DND-41 (cell line): Measurements from ENCODE around the gene TIGIT.

Experiments
- ATAC-seq: fragments of 200-7000 bp; cut with Tn5 transposase; 3 replicates; pipeline ENCODE4 v1.9.1; 2021; ENCODE audit warnings: low read depth; ENCODE audit not compliant: insufficient read depth
- DNase-seq: peaks from one replicate; pipeline ENCODE4 v3.0.0-alpha.2; 2020
- H2AFZ ChIP-seq: 2 replicates; pipeline ENCODE4 v1.6.0; 2012; ENCODE audit warnings: low read depth, low read length
- H3K27ac ChIP-seq: 2 replicates; pipeline ENCODE4 v1.5.1; 2012; ENCODE audit warnings: low read length, inconsistent platforms
- H3K27me3 ChIP-seq: fragments of 200-600 bp; sonication (generic); 2 replicates; pipeline ENCODE4 v1.6.0; 2012; ENCODE audit warnings: low read length, mild to moderate bottlenecking, inconsistent platforms; ENCODE audit not compliant: insufficient read depth, poor library complexity
- H3K36me3 ChIP-seq: 2 replicates; pipeline ENCODE4 v1.5.1; 2012; ENCODE audit warnings: low read length, inconsistent platforms; ENCODE audit not compliant: insufficient read depth
- H3K4me1 ChIP-seq: 2 replicates; pipeline ENCODE4 v1.5.1; 2012; ENCODE audit warnings: mild to moderate bottlenecking, low read length; ENCODE audit not compliant: insufficient read depth
- H3K4me2 ChIP-seq: 2 replicates; pipeline ENCODE4 v1.6.0; 2012; ENCODE audit warnings: mild to moderate bottlenecking, moderate library complexity, low read length, inconsistent platforms; ENCODE audit not compliant: insufficient read depth
- H3K4me3 ChIP-seq, 2 experiments: fragments of 200-600 bp in 1 of 2; shearing (Covaris generic) in 1 of 2; 2 replicates each; pipeline ENCODE4 v1.5.1; 2012 to 2016; ENCODE audit warnings: inconsistent platforms in 2 of 2, low read length in 2 of 2, mild to moderate bottlenecking in 2 of 2, low read depth in 1 of 2, moderate library complexity in 1 of 2
- H3K79me2 ChIP-seq: 2 replicates; pipeline ENCODE4 v1.6.0; 2012; ENCODE audit warnings: low read length, inconsistent platforms; ENCODE audit not compliant: insufficient read depth
- H3K9ac ChIP-seq: 2 replicates; pipeline ENCODE4 v1.6.0; 2012; ENCODE audit warnings: low read depth, mild to moderate bottlenecking, inconsistent platforms, low read length, moderate library complexity
- H3K9me3 ChIP-seq: 2 replicates; pipeline ENCODE4 v1.5.1; 2012; ENCODE audit warnings: low read length, moderate library complexity, mild to moderate bottlenecking, inconsistent platforms; ENCODE audit not compliant: insufficient read depth, severe bottlenecking
- H4K20me1 ChIP-seq: 2 replicates; pipeline ENCODE4 v1.6.0; 2012; ENCODE audit warnings: low read length; ENCODE audit not compliant: insufficient read depth
- CTCF ChIP-seq: IDR thresholded peaks from 2 replicates; pipeline ENCODE4 v1.5.1; 2012; ENCODE audit warnings: borderline replicate concordance, low read length, moderate library complexity, mild to moderate bottlenecking; ENCODE audit not compliant: poor library complexity, severe bottlenecking; ENCODE audit errors: extremely low read depth
- EZH2 ChIP-seq: IDR thresholded peaks from 3 replicates; pipeline ENCODE4 v1.6.1; 2012; ENCODE audit warnings: borderline replicate concordance, low read depth, mild to moderate bottlenecking, moderate library complexity, low read length, inconsistent platforms; ENCODE audit not compliant: severe bottlenecking

TIGIT gene

GRCh38 chr3:114293838-114294535 lies at the start of gene TIGIT:
TSS of gene TIGIT (plus strand) at chr3:114294028. CDS start at chr3:114294062, 34 bp downstream.
- TF ChIP-seq EZH2, result no peak
- Histone ChIP-seq H3K9ac (no peak within 1 kb of the TSS), H3K4me1 (peaks cover 4% of the 10 kb centered on the region), H3K27ac (no peak within 1 kb of the TSS), H4K20me1 (no peaks in the 10 kb centered on the region), H3K9me3 (no peaks in the 10 kb centered on the region), H2AFZ (no peak within 1 kb of the TSS), H3K4me3 (no peak within 1 kb of the TSS), H3K79me2 (no peaks in the 10 kb centered on the region), H3K27me3 (peaks cover 7% of the 10 kb centered on the region), H3K4me2 (no peak within 1 kb of the TSS), H3K36me3 (no peaks in the 10 kb centered on the region)
- no peak for DNase-seq
- no peak for ATAC-seq

GRCh38 chr3:114252954-114253353 lies 40.9 kb upstream of the TIGIT start:
- TF ChIP-seq CTCF, result no peak
- no peak for TF ChIP-seq EZH2
- DNase-seq (no peak), ATAC-seq (no peak)
- Histone ChIP-seq H3K27ac (no peak overlapping the region), H4K20me1 (no peaks in the 10 kb centered on the region), H3K4me1 (no peaks in the 10 kb centered on the region), H3K36me3 (no peaks in the 10 kb centered on the region), H2AFZ (no peak overlapping the region), H3K9me3 (no peaks in the 10 kb centered on the region), H3K4me2 (no peak overlapping the region), H3K27me3 (no peaks in the 10 kb centered on the region), H3K4me3 (no peak overlapping the region), H3K79me2 (no peaks in the 10 kb centered on the region), H3K9ac (no peak overlapping the region)

GRCh38 chr3:114253505-114253904 lies 40.3 kb upstream of the TIGIT start:
- H3K4me3 ChIP-seq, result no peak overlapping the region

More at GRCh38 chr3:114253505-114253904, 40.3 kb upstream of the TIGIT start:
- no peaks in the 10 kb centered on the region for H3K4me1 ChIP-seq
- H3K27ac ChIP-seq, result no peak overlapping the region
- H3K9ac ChIP-seq, result no peak overlapping the region
- TF ChIP-seq EZH2 (no peak), CTCF (no peak)
- no peaks in the 10 kb centered on the region for H3K9me3 ChIP-seq
- no peak overlapping the region for H3K4me2 ChIP-seq
- DNase-seq (no peak), ATAC-seq (no peak)
- H3K79me2 ChIP-seq, result no peaks in the 10 kb centered on the region
- no peaks in the 10 kb centered on the region for H3K36me3 ChIP-seq
- H2AFZ ChIP-seq, result no peak overlapping the region
- H3K27me3 ChIP-seq, result no peaks in the 10 kb centered on the region
- no peaks in the 10 kb centered on the region for H4K20me1 ChIP-seq
